Breast epithelium (tissue), 3 donors: ENCODE results near the gene MAN1A1.

Experiments used
- POLR2A ChIP-seq: fragments of 450-650 bp; IDR thresholded peaks from one replicate; pipeline ENCODE4 v1.6.1; 2016; ENCODE audit warnings: antibody characterized with exemption, mild to moderate bottlenecking, moderate library complexity
- POLR2AphosphoS5 ChIP-seq, 3 donors: sonication (generic); formaldehyde crosslinking; IDR thresholded peaks; one replicate each; pipeline ENCODE4 v1.6.1; 2017; ENCODE audit warnings: antibody characterized with exemption in 3 of 3
- TF ChIP-seq, protein P1 (sequence below), 3 donors: fragments of 450-650 bp; IDR thresholded peaks; one replicate each; pipeline ENCODE4 v1.5.1; 2016 to 2017; ENCODE audit warnings: antibody characterized with exemption in 3 of 3, mild to moderate bottlenecking in 3 of 3, moderate library complexity in 3 of 3

DNA sequence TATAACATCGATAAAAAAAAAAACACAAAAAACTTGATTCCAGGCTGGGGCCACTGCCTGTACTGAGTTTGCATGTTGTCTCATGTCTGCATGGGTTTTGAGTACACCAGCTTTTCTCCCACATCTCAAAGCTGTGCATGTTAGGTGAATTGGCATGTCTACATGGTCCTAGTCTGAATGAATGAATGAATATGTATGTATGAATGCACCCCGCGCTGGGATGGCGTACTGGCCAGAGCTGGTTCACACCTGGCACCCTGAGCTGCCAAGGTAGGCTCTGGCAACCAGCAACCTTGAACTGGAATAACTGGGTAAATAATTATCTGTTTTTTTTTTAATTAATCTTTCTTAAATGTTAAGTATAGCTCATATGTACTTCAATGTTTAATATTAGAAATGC lies 131.0 kb downstream of the MAN1A1 start:
- TF ChIP-seq, protein P1, sequence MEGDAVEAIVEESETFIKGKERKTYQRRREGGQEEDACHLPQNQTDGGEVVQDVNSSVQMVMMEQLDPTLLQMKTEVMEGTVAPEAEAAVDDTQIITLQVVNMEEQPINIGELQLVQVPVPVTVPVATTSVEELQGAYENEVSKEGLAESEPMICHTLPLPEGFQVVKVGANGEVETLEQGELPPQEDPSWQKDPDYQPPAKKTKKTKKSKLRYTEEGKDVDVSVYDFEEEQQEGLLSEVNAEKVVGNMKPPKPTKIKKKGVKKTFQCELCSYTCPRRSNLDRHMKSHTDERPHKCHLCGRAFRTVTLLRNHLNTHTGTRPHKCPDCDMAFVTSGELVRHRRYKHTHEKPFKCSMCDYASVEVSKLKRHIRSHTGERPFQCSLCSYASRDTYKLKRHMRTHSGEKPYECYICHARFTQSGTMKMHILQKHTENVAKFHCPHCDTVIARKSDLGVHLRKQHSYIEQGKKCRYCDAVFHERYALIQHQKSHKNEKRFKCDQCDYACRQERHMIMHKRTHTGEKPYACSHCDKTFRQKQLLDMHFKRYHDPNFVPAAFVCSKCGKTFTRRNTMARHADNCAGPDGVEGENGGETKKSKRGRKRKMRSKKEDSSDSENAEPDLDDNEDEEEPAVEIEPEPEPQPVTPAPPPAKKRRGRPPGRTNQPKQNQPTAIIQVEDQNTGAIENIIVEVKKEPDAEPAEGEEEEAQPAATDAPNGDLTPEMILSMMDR (IDR thresholded peaks at IDR 0.05), result no peak
- TF ChIP-seq POLR2AphosphoS5 (IDR thresholded peaks at IDR 0.05) (no peak), POLR2A (no peak)
